ENCODE results near the gene REC8.

The REC8 gene

GRCh38 chr14:24155100-24155499 is 16.8 kb upstream of the REC8 start:
- Histone ChIP-seq H3K4me2 (ENCODE audit: low read length, poor library complexity, severe bottlenecking) (no peak overlapping the region), H3K9me3 (ENCODE audit: control insufficient read depth, low read length) (no peaks in the 10 kb centered on the region), H3K23ac (ENCODE audit: low read length in 2 of 2) (no peak overlapping the region), H2BK120ac (ENCODE audit: low read depth, low read length) (no peak overlapping the region), H3K4me3 (ENCODE audit: insufficient read depth in 1 of 2, low read depth in 1 of 2, low read length in 2 of 2) (no peak overlapping the region), H3K4ac (ENCODE audit: low read depth in 1 of 2, low read length in 2 of 2) (no peak overlapping the region), H2BK12ac (ENCODE audit: low read length in 2 of 2) (no peak overlapping the region), H4K91ac (ENCODE audit: low read length) (no peak overlapping the region), H3K36me3 (ENCODE audit: control insufficient read depth in 1 of 2, insufficient read depth in 2 of 2, low read depth in 1 of 2, low read length in 2 of 2) (peaks cover 59 to 80% of the 10 kb centered on the region in 2 experiments), H2BK5ac (ENCODE audit: low read depth, low read length, poor library complexity, severe bottlenecking) (no peak overlapping the region), H4K8ac (ENCODE audit: low read length) (no peak overlapping the region), H3K18ac (ENCODE audit: low read depth in 1 of 2, low read length in 2 of 2) (no peak overlapping the region), H2AK5ac (ENCODE audit: low read length, severe bottlenecking) (no peak overlapping the region), H3K27ac (ENCODE audit: low read length, poor library complexity, severe bottlenecking) (no peak overlapping the region), H3K79me1 (replicated peaks; ENCODE audit: low read length, poor library complexity, severe bottlenecking) (peaks cover 27% of the 10 kb centered on the region), H3K4me1 (ENCODE audit: control insufficient read depth, insufficient read depth, low read depth, low read length) (peaks cover 2% of the 10 kb centered on the region), H2AFZ (ENCODE audit: low read depth, low read length) (no peak overlapping the region), H3K9ac (ENCODE audit: low read length) (no peak overlapping the region), H3K14ac (ENCODE audit: low read length in 2 of 2) (no peak overlapping the region), H3K27me3 (ENCODE audit: control insufficient read depth in 1 of 2, insufficient read depth in 1 of 2, low read length in 2 of 2) (no peaks in the 10 kb centered on the region), H2BK15ac (ENCODE audit: low read depth, poor library complexity, severe bottlenecking) (no peak overlapping the region)
- DNase-seq = no peak
- 98% methylated on average over 10 of the region's 10 CpGs for WGBS

GRCh38 chr14:24156840-24157239 is 15.0 kb upstream of the REC8 start:
- H3K4ac ChIP-seq (ENCODE audit: low read depth in 1 of 2, low read length in 2 of 2) = no peak overlapping the region
- no peak overlapping the region for H4K91ac ChIP-seq (ENCODE audit: low read length)
- no peak overlapping the region for H2AK5ac ChIP-seq (ENCODE audit: low read length, severe bottlenecking)
- no peak overlapping the region for H2BK120ac ChIP-seq (ENCODE audit: low read depth, low read length)
- H2BK12ac ChIP-seq (ENCODE audit: low read length in 2 of 2) = no peak overlapping the region
- H3K27ac ChIP-seq (ENCODE audit: low read length, poor library complexity, severe bottlenecking) = no peak overlapping the region
- peaks cover 48 to 71% of the 10 kb centered on the region in 2 experiments for H3K36me3 ChIP-seq (ENCODE audit: control insufficient read depth in 1 of 2, insufficient read depth in 2 of 2, low read depth in 1 of 2, low read length in 2 of 2)
- no peak overlapping the region for H2BK15ac ChIP-seq (ENCODE audit: low read depth, poor library complexity, severe bottlenecking)
- no peak overlapping the region for H3K23ac ChIP-seq (ENCODE audit: low read length in 2 of 2)
- H4K8ac ChIP-seq (ENCODE audit: low read length) = no peak overlapping the region
- H3K79me1 ChIP-seq (replicated peaks; ENCODE audit: low read length, poor library complexity, severe bottlenecking) = peaks cover 10% of the 10 kb centered on the region
- no peak overlapping the region for H3K18ac ChIP-seq (ENCODE audit: low read depth in 1 of 2, low read length in 2 of 2)
- H3K4me3 ChIP-seq (ENCODE audit: insufficient read depth in 1 of 2, low read depth in 1 of 2, low read length in 2 of 2) = no peak overlapping the region
- H3K9ac ChIP-seq (ENCODE audit: low read length) = no peak overlapping the region
- H3K27me3 ChIP-seq (ENCODE audit: control insufficient read depth in 1 of 2, insufficient read depth in 1 of 2, low read length in 2 of 2) = no peaks in the 10 kb centered on the region
- no peak overlapping the region for H2BK5ac ChIP-seq (ENCODE audit: low read depth, low read length, poor library complexity, severe bottlenecking)
- no peak overlapping the region for H3K4me2 ChIP-seq (ENCODE audit: low read length, poor library complexity, severe bottlenecking)
- H3K14ac ChIP-seq (ENCODE audit: low read length in 2 of 2) = no peak overlapping the region
- no peak overlapping the region for H2AFZ ChIP-seq (ENCODE audit: low read depth, low read length)
- peaks cover 8% of the 10 kb centered on the region for H3K4me1 ChIP-seq (ENCODE audit: control insufficient read depth, insufficient read depth, low read depth, low read length)
- H3K9me3 ChIP-seq (ENCODE audit: control insufficient read depth, low read length) = no peaks in the 10 kb centered on the region
- no peak for DNase-seq
- WGBS = 98% methylated on average over 1 of the region's 1 CpG

- H2AFZ ChIP-seq (ENCODE audit: low read depth, low read length) = no peak overlapping the region
- no peak overlapping the region for H2BK5ac ChIP-seq (ENCODE audit: low read depth, low read length, poor library complexity, severe bottlenecking)
- no peak overlapping the region for H2BK12ac ChIP-seq (ENCODE audit: low read length in 2 of 2)
- no peak overlapping the region for H3K9ac ChIP-seq (ENCODE audit: low read length)
- H2BK120ac ChIP-seq (ENCODE audit: low read depth, low read length) = no peak overlapping the region
- no peak overlapping the region for H4K8ac ChIP-seq (ENCODE audit: low read length)
- DNase-seq = no peak
- H3K79me1 ChIP-seq (replicated peaks; ENCODE audit: low read length, poor library complexity, severe bottlenecking) = peaks cover 9% of the 10 kb centered on the region
- peaks cover 47 to 66% of the 10 kb centered on the region in 2 experiments for H3K36me3 ChIP-seq (ENCODE audit: control insufficient read depth in 1 of 2, insufficient read depth in 2 of 2, low read depth in 1 of 2, low read length in 2 of 2)
- peaks cover 13% of the 10 kb centered on the region for H3K4me1 ChIP-seq (ENCODE audit: control insufficient read depth, insufficient read depth, low read depth, low read length)
- H2BK15ac ChIP-seq (ENCODE audit: low read depth, poor library complexity, severe bottlenecking) = no peak overlapping the region
- no peak overlapping the region for H3K14ac ChIP-seq (ENCODE audit: low read length in 2 of 2)
- no peaks in the 10 kb centered on the region for H3K27me3 ChIP-seq (ENCODE audit: control insufficient read depth in 1 of 2, insufficient read depth in 1 of 2, low read length in 2 of 2)
- H3K27ac ChIP-seq (ENCODE audit: low read length, poor library complexity, severe bottlenecking) = no peak overlapping the region
- 92% methylated on average over 10 of the region's 12 CpGs for WGBS
- H3K4ac ChIP-seq (ENCODE audit: low read depth in 1 of 2, low read length in 2 of 2) = no peak overlapping the region
- no peak overlapping the region for H3K4me3 ChIP-seq (ENCODE audit: insufficient read depth in 1 of 2, low read depth in 1 of 2, low read length in 2 of 2)
- H3K9me3 ChIP-seq (ENCODE audit: control insufficient read depth, low read length) = no peaks in the 10 kb centered on the region
- H2AK5ac ChIP-seq (ENCODE audit: low read length, severe bottlenecking) = no peak overlapping the region
- H3K4me2 ChIP-seq (ENCODE audit: low read length, poor library complexity, severe bottlenecking) = no peak overlapping the region
- no peak overlapping the region for H3K18ac ChIP-seq (ENCODE audit: low read depth in 1 of 2, low read length in 2 of 2)
- no peak overlapping the region for H3K23ac ChIP-seq (ENCODE audit: low read length in 2 of 2)
- no peak overlapping the region for H4K91ac ChIP-seq (ENCODE audit: low read length)
Measured at GRCh38 chr14:24157331-24157730, 14.5 kb upstream of the REC8 start.

- WGBS = 98% methylated on average over 10 of the region's 11 CpGs
- no peak for DNase-seq
- H2BK5ac ChIP-seq (ENCODE audit: low read depth, low read length, poor library complexity, severe bottlenecking) = no peak overlapping the region
- peaks cover 19% of the 10 kb centered on the region for H3K4me1 ChIP-seq (ENCODE audit: control insufficient read depth, insufficient read depth, low read depth, low read length)
- peaks cover 66 to 75% of the 10 kb centered on the region in 2 experiments for H3K36me3 ChIP-seq (ENCODE audit: control insufficient read depth in 1 of 2, insufficient read depth in 2 of 2, low read depth in 1 of 2, low read length in 2 of 2)
- H3K4me3 ChIP-seq (ENCODE audit: insufficient read depth in 1 of 2, low read depth in 1 of 2, low read length in 2 of 2) = no peak overlapping the region
- peaks cover 23% of the 10 kb centered on the region for H3K79me1 ChIP-seq (replicated peaks; ENCODE audit: low read length, poor library complexity, severe bottlenecking)
- no peak overlapping the region for H4K8ac ChIP-seq (ENCODE audit: low read length)
- H3K4ac ChIP-seq (ENCODE audit: low read depth in 1 of 2, low read length in 2 of 2) = no peak overlapping the region
- H3K9me3 ChIP-seq (ENCODE audit: control insufficient read depth, low read length) = no peaks in the 10 kb centered on the region
- no peak overlapping the region for H3K27ac ChIP-seq (ENCODE audit: low read length, poor library complexity, severe bottlenecking)
- no peaks in the 10 kb centered on the region for H3K27me3 ChIP-seq (ENCODE audit: control insufficient read depth in 1 of 2, insufficient read depth in 1 of 2, low read length in 2 of 2)
- H2AFZ ChIP-seq (ENCODE audit: low read depth, low read length) = no peak overlapping the region
- H3K4me2 ChIP-seq (ENCODE audit: low read length, poor library complexity, severe bottlenecking) = no peak overlapping the region
- peak overlapping the region; percentile 6 for H2BK15ac ChIP-seq (ENCODE audit: low read depth, poor library complexity, severe bottlenecking)
- H2BK12ac ChIP-seq (ENCODE audit: low read length in 2 of 2) = peak overlapping the region; percentile 62 to 67
- no peak overlapping the region for H3K14ac ChIP-seq (ENCODE audit: low read length in 2 of 2)
- no peak overlapping the region for H3K9ac ChIP-seq (ENCODE audit: low read length)
- peak overlapping the region; percentile 4 for H4K91ac ChIP-seq (ENCODE audit: low read length)
- H2AK5ac ChIP-seq (ENCODE audit: low read length, severe bottlenecking) = no peak overlapping the region
- no peak overlapping the region for H3K18ac ChIP-seq (ENCODE audit: low read depth in 1 of 2, low read length in 2 of 2)
- H3K23ac ChIP-seq (ENCODE audit: low read length in 2 of 2) = no peak overlapping the region
- H2BK120ac ChIP-seq (ENCODE audit: low read depth, low read length) = no peak overlapping the region
Measured at GRCh38 chr14:24159777-24160498, 11.9 kb upstream of the REC8 start.

All from mesenchymal stem cell (in vitro differentiated cells and primary cell).